Measurements from ENCODE around the gene UQCC3. TPM values are rescaled to one million over a fixed set of nuclear protein-coding genes. Genes with fewer than 3 reads are reported as not detected.

UQCC3 gene
- total and polyA plus RNA-seq, 2 of the 13 experiments (the other 11 are each of a cell fraction or from before 2014, with no cell fraction given) = 7.7 to 16.0 TPM

DNA sequence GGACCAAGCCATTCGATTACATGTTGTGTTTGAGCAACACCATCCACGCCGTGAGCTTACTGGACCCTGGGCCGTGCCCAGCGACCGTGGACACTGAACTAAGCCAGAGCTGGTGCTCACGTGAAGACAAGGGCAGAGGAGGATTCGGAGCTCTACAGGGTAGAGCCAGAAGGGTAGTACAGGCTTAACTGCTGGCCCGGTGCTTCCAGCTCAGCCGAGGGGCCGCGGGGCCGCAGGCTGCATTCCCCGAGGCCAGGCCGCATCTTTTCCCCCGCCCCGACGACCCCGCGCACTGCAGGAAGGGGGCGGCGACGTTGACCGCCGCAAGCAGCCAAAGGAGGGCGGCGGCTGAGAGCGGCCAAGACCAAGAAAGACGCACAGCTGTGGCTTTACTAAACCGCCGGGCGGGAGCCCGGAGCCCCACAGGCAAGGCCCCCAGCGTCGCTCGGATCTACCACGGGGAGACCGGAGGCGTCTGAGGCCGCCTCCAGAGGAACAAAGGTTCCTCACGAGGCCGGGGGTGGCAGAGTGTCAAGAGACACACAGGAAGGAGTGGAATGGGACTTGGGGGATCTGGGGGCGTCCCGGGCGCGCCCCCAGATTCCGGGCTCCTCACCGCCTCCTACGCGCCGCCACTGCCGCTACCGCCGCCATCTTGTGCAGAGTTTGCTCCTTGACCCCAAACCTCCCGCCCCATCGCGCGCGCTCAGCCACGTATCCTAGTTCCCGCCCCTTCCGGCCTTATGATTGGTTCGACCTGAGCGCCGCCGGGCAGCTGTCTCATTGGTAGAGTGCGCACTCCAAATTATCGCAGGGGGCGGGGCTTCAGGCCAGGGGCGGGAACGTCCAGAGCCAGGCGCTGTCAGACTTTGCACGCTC lies 25.3 kb upstream of the UQCC3 start, which contains the start of gene GANAB (continued):
- TF ChIP-seq REPIN1 (CRISPR knock-in tag; IDR thresholded peaks at IDR 0.05; ENCODE audit: borderline replicate concordance, low read depth) = peak; percentile 38; the same call in 1 of the 2 replicates
- TF ChIP-seq FOXK1 (CRISPR knock-in tag; IDR thresholded peaks at IDR 0.05; ENCODE audit: borderline replicate concordance, low read depth) = no peak
- TF ChIP-seq NFE2L1 (CRISPR knock-in tag; IDR thresholded peaks at IDR 0.05; ENCODE audit: borderline replicate concordance) = no peak
- TF ChIP-seq ZKSCAN5 (CRISPR knock-in tag; IDR thresholded peaks at IDR 0.05) = 0 out of 2 replicates have a peak, but pooled peaks have one; percentile 55
- no peak for TF ChIP-seq HNRNPH1 (optimal IDR thresholded peaks at IDR 0.05; ENCODE audit: low read depth, low read length)
- TF ChIP-seq ZNF7 (CRISPR knock-in tag; IDR thresholded peaks at IDR 0.05) = no peak
- peak; percentile 96 for TF ChIP-seq TAF1 (CRISPR knock-in tag; IDR thresholded peaks at IDR 0.05)
- TF ChIP-seq PRMT3 (CRISPR knock-in tag; IDR thresholded peaks at IDR 0.05; ENCODE audit: borderline replicate concordance, low read depth) = 0 out of 2 replicates have a peak, but pooled peaks have one; percentile 65
- TF ChIP-seq MED8 (CRISPR knock-in tag; IDR thresholded peaks at IDR 0.05; ENCODE audit: insufficient replicate concordance) = peak; percentile 43
- no peak for TF ChIP-seq ZNF510 (CRISPR knock-in tag; IDR thresholded peaks at IDR 0.05; ENCODE audit: low read depth)
- no peak for TF ChIP-seq ZNF432 (CRISPR knock-in tag; IDR thresholded peaks at IDR 0.05; ENCODE audit: borderline replicate concordance)
- TF ChIP-seq, protein P1, sequence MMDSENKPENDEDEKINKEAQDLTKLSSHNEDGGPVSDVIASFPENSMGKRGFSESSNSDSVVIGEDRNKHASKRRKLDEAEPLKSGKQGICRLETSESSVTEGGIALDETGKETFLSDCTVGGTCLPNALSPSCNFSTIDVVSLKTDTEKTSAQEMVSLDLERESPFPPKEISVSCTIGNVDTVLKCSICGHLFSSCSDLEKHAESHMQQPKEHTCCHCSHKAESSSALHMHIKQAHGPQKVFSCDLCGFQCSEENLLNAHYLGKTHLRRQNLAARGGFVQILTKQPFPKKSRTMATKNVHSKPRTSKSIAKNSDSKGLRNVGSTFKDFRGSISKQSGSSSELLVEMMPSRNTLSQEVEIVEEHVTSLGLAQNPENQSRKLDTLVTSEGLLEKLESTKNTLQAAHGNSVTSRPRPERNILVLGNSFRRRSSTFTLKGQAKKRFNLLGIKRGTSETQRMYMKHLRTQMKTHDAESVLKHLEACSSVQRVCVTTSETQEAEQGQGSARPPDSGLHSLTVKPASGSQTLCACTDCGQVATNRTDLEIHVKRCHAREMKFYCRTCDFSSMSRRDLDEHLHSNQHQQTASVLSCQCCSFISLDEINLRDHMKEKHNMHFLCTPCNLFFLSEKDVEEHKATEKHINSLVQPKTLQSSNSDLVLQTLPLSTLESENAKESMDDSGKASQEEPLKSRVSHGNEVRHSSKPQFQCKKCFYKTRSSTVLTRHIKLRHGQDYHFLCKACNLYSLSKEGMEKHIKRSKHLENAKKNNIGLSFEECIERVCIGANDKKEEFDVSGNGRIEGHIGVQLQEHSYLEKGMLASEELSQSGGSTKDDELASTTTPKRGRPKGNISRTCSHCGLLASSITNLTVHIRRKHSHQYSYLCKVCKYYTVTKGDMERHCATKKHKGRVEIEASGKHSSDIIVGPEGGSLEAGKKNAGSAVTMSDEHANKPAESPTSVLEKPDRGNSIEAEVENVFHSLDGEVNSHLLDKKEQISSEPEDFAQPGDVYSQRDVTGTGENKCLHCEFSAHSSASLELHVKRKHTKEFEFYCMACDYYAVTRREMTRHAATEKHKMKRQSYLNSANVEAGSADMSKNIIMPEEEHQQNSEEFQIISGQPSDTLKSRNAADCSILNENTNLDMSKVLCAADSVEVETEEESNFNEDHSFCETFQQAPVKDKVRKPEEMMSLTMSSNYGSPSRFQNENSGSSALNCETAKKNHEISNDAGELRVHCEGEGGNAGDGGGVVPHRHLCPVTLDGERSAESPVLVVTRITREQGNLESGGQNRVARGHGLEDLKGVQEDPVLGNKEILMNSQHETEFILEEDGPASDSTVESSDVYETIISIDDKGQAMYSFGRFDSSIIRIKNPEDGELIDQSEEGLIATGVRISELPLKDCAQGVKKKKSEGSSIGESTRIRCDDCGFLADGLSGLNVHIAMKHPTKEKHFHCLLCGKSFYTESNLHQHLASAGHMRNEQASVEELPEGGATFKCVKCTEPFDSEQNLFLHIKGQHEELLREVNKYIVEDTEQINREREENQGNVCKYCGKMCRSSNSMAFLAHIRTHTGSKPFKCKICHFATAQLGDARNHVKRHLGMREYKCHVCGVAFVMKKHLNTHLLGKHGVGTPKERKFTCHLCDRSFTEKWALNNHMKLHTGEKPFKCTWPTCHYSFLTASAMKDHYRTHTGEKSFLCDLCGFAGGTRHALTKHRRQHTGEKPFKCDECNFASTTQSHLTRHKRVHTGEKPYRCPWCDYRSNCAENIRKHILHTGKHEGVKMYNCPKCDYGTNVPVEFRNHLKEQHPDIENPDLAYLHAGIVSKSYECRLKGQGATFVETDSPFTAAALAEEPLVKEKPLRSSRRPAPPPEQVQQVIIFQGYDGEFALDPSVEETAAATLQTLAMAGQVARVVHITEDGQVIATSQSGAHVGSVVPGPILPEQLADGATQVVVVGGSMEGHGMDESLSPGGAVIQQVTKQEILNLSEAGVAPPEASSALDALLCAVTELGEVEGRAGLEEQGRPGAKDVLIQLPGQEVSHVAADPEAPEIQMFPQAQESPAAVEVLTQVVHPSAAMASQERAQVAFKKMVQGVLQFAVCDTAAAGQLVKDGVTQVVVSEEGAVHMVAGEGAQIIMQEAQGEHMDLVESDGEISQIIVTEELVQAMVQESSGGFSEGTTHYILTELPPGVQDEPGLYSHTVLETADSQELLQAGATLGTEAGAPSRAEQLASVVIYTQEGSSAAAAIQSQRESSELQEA (CRISPR knock-in tag; IDR thresholded peaks at IDR 0.05; ENCODE audit: not compliant biosample characterization) = no peak
- TF ChIP-seq KMT2A (CRISPR knock-in tag; IDR thresholded peaks at IDR 0.05) = peak; percentile 36; the same call in 1 of the 2 replicates
- no peak; the same call in 1 of the 2 replicates for TF ChIP-seq ZFP41 (CRISPR knock-in tag; IDR thresholded peaks at IDR 0.05; ENCODE audit: borderline replicate concordance)
- no peak; the same call in none of the 2 replicates for TF ChIP-seq RXRA (CRISPR knock-in tag; IDR thresholded peaks at IDR 0.05)
- no peak; the same call in 1 of the 2 replicates for TF ChIP-seq ZNF547 (CRISPR knock-in tag; IDR thresholded peaks at IDR 0.05)
- 0 out of 2 replicates have a peak, but pooled peaks have one; percentile 16 for TF ChIP-seq ZNF83 (CRISPR knock-in tag; IDR thresholded peaks at IDR 0.05; ENCODE audit: borderline replicate concordance)
- TF ChIP-seq, protein P2, sequence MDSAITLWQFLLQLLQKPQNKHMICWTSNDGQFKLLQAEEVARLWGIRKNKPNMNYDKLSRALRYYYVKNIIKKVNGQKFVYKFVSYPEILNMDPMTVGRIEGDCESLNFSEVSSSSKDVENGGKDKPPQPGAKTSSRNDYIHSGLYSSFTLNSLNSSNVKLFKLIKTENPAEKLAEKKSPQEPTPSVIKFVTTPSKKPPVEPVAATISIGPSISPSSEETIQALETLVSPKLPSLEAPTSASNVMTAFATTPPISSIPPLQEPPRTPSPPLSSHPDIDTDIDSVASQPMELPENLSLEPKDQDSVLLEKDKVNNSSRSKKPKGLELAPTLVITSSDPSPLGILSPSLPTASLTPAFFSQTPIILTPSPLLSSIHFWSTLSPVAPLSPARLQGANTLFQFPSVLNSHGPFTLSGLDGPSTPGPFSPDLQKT (CRISPR knock-in tag; IDR thresholded peaks at IDR 0.05; ENCODE audit: borderline replicate concordance) = no peak
- TF ChIP-seq SATB2 (CRISPR knock-in tag; IDR thresholded peaks at IDR 0.05) = no peak
- no peak for TF ChIP-seq MAFK (conservative IDR thresholded peaks at IDR 0.05 in 1 of 2, IDR thresholded peaks at IDR 0.05 in 1 of 2; ENCODE audit: low read length in 2 of 2)
